ENCODE measurements around the gene ARHGAP8.

ARHGAP8 gene

GRCh38 chr22:44878483-44879300 lies 126.3 kb downstream of the ARHGAP8 start:
- Histone ChIP-seq H3K4me3 (ENCODE audit: low read depth in 1 of 5, low read length in 5 of 5) (no peak overlapping the region), H3K27ac (ENCODE audit: low read depth, low read length) (no peak overlapping the region), H3K9ac (ENCODE audit: low read length in 5 of 5) (no peak overlapping the region), H3K36me3 (ENCODE audit: control insufficient read depth in 5 of 5, insufficient read depth in 5 of 5, low read length in 5 of 5) (no peaks in the 10 kb centered on the region), H3K27me3 (ENCODE audit: control insufficient read depth in 5 of 5, insufficient read depth in 4 of 5, low read length in 5 of 5) (peaks cover 0 to 3% (median 0%) of the 10 kb centered on the region in 5 donors), H3K9me3 (ENCODE audit: control insufficient read depth in 5 of 5, low read length in 5 of 5) (peaks cover 2 to 20% (median 17%) of the 10 kb centered on the region in 5 donors), H3K4me1 (ENCODE audit: control insufficient read depth in 5 of 5, insufficient read depth in 5 of 5, low read length in 5 of 5) (no peaks in the 10 kb centered on the region)

DNA sequence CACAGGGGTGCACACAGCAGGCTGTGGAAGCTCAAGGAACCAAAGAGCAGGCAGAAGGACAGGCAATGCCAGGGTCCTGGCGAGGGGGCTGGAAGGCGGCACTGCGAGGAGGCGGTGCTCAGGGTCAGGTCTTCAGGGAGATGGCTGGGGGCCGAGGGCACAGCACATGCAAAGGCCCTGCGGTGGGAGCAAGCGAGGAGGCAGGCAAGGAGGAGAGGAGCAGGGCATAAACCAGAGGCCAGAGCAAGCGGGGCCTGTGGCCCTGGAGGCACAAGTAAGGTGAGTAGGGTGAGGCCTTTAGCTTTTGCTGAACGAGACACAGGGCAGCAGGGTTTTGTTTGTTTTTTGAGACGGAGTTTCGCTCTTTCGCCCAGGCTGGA lies 126.9 kb downstream of the ARHGAP8 start:
- peaks cover 2 to 25% (median 17%) of the 10 kb centered on the region in 5 donors for H3K9me3 ChIP-seq (ENCODE audit: control insufficient read depth in 5 of 5, low read length in 5 of 5)
- H3K4me3 ChIP-seq (ENCODE audit: low read depth in 1 of 5, low read length in 5 of 5), result no peak overlapping the region
- H3K36me3 ChIP-seq (ENCODE audit: control insufficient read depth in 5 of 5, insufficient read depth in 5 of 5, low read length in 5 of 5), result no peaks in the 10 kb centered on the region
- H3K27me3 ChIP-seq (ENCODE audit: control insufficient read depth in 5 of 5, insufficient read depth in 4 of 5, low read length in 5 of 5), result peaks cover 0 to 3% (median 0%) of the 10 kb centered on the region in 5 donors
- H3K27ac ChIP-seq (ENCODE audit: low read depth, low read length), result no peak overlapping the region
- H3K9ac ChIP-seq (ENCODE audit: low read length in 5 of 5), result no peak overlapping the region
- H3K4me1 ChIP-seq (ENCODE audit: control insufficient read depth in 5 of 5, insufficient read depth in 5 of 5, low read length in 5 of 5), result no peaks in the 10 kb centered on the region

DNA sequence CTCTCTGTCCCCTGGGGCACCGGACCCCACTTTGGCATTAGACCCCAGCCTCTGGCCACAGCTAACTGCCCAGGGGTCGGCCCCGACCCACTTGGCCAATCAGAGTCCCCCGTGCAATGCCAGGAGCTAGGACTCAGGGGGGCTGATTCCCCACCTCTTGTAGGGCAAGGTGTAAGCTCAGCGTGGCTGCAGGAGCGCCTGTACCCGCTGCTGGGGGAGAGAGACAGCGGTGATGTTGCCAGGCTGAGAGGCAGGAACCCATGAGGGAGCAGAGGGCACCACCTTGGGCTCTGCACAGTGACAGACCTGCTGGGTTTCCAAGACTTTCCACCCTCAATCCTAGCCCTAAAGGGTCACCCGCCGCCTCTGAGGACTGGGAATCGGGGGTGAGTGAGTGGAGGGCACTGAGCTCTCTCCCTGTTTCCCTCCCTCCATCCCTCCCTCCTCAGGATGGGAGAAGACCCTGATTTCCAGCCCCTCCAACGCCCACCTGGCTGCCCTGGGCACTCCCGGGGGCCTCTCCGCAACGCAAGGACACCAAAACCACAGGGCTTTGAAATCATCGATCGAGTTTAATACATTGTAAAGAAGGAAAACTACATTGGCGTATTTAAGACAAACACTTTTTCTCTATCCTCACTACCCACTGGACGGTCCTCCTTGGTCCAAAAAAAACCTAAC lies 128.4 kb downstream of the ARHGAP8 start:
- no peaks in the 10 kb centered on the region for H3K4me1 ChIP-seq (ENCODE audit: control insufficient read depth in 5 of 5, insufficient read depth in 5 of 5, low read length in 5 of 5)
- peaks cover 0 to 7% (median 1%) of the 10 kb centered on the region in 5 donors for H3K27me3 ChIP-seq (ENCODE audit: control insufficient read depth in 5 of 5, insufficient read depth in 4 of 5, low read length in 5 of 5)
- H3K9me3 ChIP-seq (ENCODE audit: control insufficient read depth in 5 of 5, low read length in 5 of 5), result peaks cover 2 to 29% (median 17%) of the 10 kb centered on the region in 5 donors
- no peak overlapping the region for H3K4me3 ChIP-seq (ENCODE audit: low read depth in 1 of 5, low read length in 5 of 5)
- H3K36me3 ChIP-seq (ENCODE audit: control insufficient read depth in 5 of 5, insufficient read depth in 5 of 5, low read length in 5 of 5), result no peaks in the 10 kb centered on the region
- no peak overlapping the region for H3K27ac ChIP-seq (ENCODE audit: low read depth, low read length)
- no peak overlapping the region for H3K9ac ChIP-seq (ENCODE audit: low read length in 5 of 5)

DNA sequence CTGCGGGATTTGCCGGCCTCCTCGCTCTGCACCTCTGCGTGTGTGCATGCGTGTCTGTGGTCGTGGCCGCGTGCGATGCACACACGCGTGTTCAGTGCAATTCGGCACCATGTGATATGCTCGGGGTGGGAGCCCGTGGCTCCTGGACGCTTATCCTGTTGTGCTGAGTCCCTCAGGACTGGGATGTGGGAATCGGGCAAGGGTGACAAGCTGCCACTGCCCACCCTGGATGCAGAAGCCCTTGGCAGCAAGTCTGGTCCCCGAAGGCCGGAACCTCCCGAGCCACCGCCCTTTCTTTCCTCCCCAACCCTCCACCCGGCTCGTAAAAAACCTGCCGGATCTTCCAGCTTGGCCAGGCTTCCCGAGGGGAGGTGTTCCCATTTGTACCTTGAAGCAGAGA lies 129.2 kb downstream of the ARHGAP8 start:
- Histone ChIP-seq H3K9ac (ENCODE audit: low read length in 5 of 5) (no peak overlapping the region), H3K27ac (ENCODE audit: low read depth, low read length) (no peak overlapping the region), H3K27me3 (ENCODE audit: control insufficient read depth in 5 of 5, insufficient read depth in 4 of 5, low read length in 5 of 5) (peaks cover 0 to 7% (median 2%) of the 10 kb centered on the region in 5 donors), H3K36me3 (ENCODE audit: control insufficient read depth in 5 of 5, insufficient read depth in 5 of 5, low read length in 5 of 5) (no peaks in the 10 kb centered on the region), H3K9me3 (ENCODE audit: control insufficient read depth in 5 of 5, low read length in 5 of 5) (peaks cover 2 to 25% (median 16%) of the 10 kb centered on the region in 5 donors), H3K4me1 (ENCODE audit: control insufficient read depth in 5 of 5, insufficient read depth in 5 of 5, low read length in 5 of 5) (no peaks in the 10 kb centered on the region), H3K4me3 (ENCODE audit: low read depth in 1 of 5, low read length in 5 of 5) (no peak overlapping the region)

- Histone ChIP-seq H3K27ac (ENCODE audit: low read depth, low read length) (no peak overlapping the region), H3K4me1 (ENCODE audit: control insufficient read depth in 5 of 5, insufficient read depth in 5 of 5, low read length in 5 of 5) (no peaks in the 10 kb centered on the region), H3K4me3 (ENCODE audit: low read depth in 1 of 5, low read length in 5 of 5) (no peak overlapping the region), H3K9me3 (ENCODE audit: control insufficient read depth in 5 of 5, low read length in 5 of 5) (peaks cover 2 to 18% (median 9%) of the 10 kb centered on the region in 5 donors), H3K9ac (ENCODE audit: low read length in 5 of 5) (no peak overlapping the region), H3K36me3 (ENCODE audit: control insufficient read depth in 5 of 5, insufficient read depth in 5 of 5, low read length in 5 of 5) (no peaks in the 10 kb centered on the region), H3K27me3 (ENCODE audit: control insufficient read depth in 5 of 5, insufficient read depth in 4 of 5, low read length in 5 of 5) (peaks cover 0 to 7% (median 2%) of the 10 kb centered on the region in 5 donors)
Measured at GRCh38 chr22:44882226-44882905, 130.0 kb downstream of the ARHGAP8 start.

DNA sequence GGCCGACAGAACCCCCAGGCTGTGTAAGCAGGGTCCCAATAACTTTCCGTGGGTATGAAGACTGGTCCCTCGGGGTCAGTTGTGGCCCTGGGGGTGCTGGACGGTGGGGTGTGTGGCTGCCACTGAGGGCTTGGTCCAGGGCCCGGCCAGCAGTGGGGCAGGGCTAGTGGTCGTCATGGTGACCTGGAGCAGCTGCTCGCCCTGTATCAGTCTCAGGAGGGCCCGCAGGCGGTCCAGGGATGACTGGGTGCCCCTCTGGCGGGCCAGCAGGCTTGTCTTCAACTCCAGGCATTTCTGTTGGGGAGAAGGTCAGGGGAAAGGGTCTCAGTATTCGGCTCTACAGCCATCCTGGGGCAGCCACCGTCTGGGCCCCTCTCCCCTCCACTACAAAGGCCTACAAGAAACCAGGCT lies 130.6 kb downstream of the ARHGAP8 start:
- Histone ChIP-seq H3K36me3 (ENCODE audit: control insufficient read depth in 5 of 5, insufficient read depth in 5 of 5, low read length in 5 of 5) (no peaks in the 10 kb centered on the region), H3K9me3 (ENCODE audit: control insufficient read depth in 5 of 5, low read length in 5 of 5) (peaks cover under 1 to 13% (median 4%) of the 10 kb centered on the region in 5 donors), H3K27me3 (ENCODE audit: control insufficient read depth in 5 of 5, insufficient read depth in 4 of 5, low read length in 5 of 5) (peaks cover 0 to 7% (median 2%) of the 10 kb centered on the region in 5 donors), H3K9ac (ENCODE audit: low read length in 5 of 5) (no peak overlapping the region), H3K4me3 (ENCODE audit: low read depth in 1 of 5, low read length in 5 of 5) (no peak overlapping the region), H3K4me1 (ENCODE audit: control insufficient read depth in 5 of 5, insufficient read depth in 5 of 5, low read length in 5 of 5) (no peaks in the 10 kb centered on the region), H3K27ac (ENCODE audit: low read depth, low read length) (no peak overlapping the region)

- peaks cover 0 to 8% (median 0%) of the 10 kb centered on the region in 5 donors for H3K9me3 ChIP-seq (ENCODE audit: control insufficient read depth in 5 of 5, low read length in 5 of 5)
- no peak overlapping the region for H3K9ac ChIP-seq (ENCODE audit: low read length in 5 of 5)
- no peak overlapping the region for H3K4me3 ChIP-seq (ENCODE audit: low read depth in 1 of 5, low read length in 5 of 5)
- no peaks in the 10 kb centered on the region for H3K36me3 ChIP-seq (ENCODE audit: control insufficient read depth in 5 of 5, insufficient read depth in 5 of 5, low read length in 5 of 5)
- H3K27ac ChIP-seq (ENCODE audit: low read depth, low read length), result no peak overlapping the region
- no peaks in the 10 kb centered on the region for H3K4me1 ChIP-seq (ENCODE audit: control insufficient read depth in 5 of 5, insufficient read depth in 5 of 5, low read length in 5 of 5)
- H3K27me3 ChIP-seq (ENCODE audit: control insufficient read depth in 5 of 5, insufficient read depth in 4 of 5, low read length in 5 of 5), result peaks cover 0 to 7% (median 2%) of the 10 kb centered on the region in 5 donors
Measured at GRCh38 chr22:44884562-44884961, 132.2 kb downstream of the ARHGAP8 start.

GRCh38 chr22:44884968-44885805 lies 132.8 kb downstream of the ARHGAP8 start:
- H3K9me3 ChIP-seq (ENCODE audit: control insufficient read depth in 5 of 5, low read length in 5 of 5), result peaks cover 0 to 8% (median 0%) of the 10 kb centered on the region in 5 donors
- no peak overlapping the region for H3K27ac ChIP-seq (ENCODE audit: low read depth, low read length)
- H3K9ac ChIP-seq (ENCODE audit: low read length in 5 of 5), result no peak overlapping the region
- H3K27me3 ChIP-seq (ENCODE audit: control insufficient read depth in 5 of 5, insufficient read depth in 4 of 5, low read length in 5 of 5), result peaks cover 0 to 7% (median under 1%) of the 10 kb centered on the region in 5 donors
- H3K4me1 ChIP-seq (ENCODE audit: control insufficient read depth in 5 of 5, insufficient read depth in 5 of 5, low read length in 5 of 5), result no peaks in the 10 kb centered on the region
- no peaks in the 10 kb centered on the region for H3K36me3 ChIP-seq (ENCODE audit: control insufficient read depth in 5 of 5, insufficient read depth in 5 of 5, low read length in 5 of 5)
- no peak overlapping the region for H3K4me3 ChIP-seq (ENCODE audit: low read depth in 1 of 5, low read length in 5 of 5)

DNA sequence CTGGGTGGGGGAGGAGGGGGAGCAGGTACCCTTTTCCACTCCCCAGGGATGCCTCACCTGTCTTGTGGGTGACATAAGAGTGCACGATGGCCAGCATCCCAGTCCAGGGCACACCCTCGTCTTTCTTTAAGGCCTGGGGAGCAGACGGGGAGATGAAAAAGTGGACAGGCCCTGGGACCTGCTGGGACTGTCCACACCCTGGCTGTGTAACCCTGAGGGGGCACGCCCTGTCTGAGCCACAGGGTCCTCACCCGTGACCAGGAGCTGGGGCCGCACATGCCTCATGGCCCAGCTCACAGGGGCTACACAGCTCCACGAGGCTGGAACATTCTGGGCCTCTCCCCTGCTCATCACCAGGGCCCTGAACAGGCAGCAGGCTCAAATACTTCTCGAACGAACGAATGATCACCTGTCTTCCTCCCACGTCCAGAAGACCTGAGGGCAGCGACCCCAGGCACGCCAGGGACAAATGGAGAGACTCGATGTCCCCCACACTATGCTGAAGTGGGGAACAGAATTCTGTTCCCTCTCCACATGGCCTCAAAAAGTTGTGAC lies 133.5 kb downstream of the ARHGAP8 start:
- Histone ChIP-seq H3K4me1 (ENCODE audit: control insufficient read depth in 5 of 5, insufficient read depth in 5 of 5, low read length in 5 of 5) (no peaks in the 10 kb centered on the region), H3K4me3 (ENCODE audit: low read depth in 1 of 5, low read length in 5 of 5) (no peak overlapping the region), H3K36me3 (ENCODE audit: control insufficient read depth in 5 of 5, insufficient read depth in 5 of 5, low read length in 5 of 5) (no peaks in the 10 kb centered on the region), H3K9ac (ENCODE audit: low read length in 5 of 5) (no peak overlapping the region), H3K27ac (ENCODE audit: low read depth, low read length) (no peak overlapping the region), H3K9me3 (ENCODE audit: control insufficient read depth in 5 of 5, low read length in 5 of 5) (peaks cover 0 to 8% (median 0%) of the 10 kb centered on the region in 5 donors), H3K27me3 (ENCODE audit: control insufficient read depth in 5 of 5, insufficient read depth in 4 of 5, low read length in 5 of 5) (peaks cover 0 to 3% (median 0%) of the 10 kb centered on the region in 5 donors)

Measured in subcutaneous abdominal adipose tissue (tissue), 5 donors.